Esophagus muscularis mucosa (tissue), 4 donors: ENCODE data around the gene SLCO2B1. TPM values are rescaled to one million over a fixed set of nuclear protein-coding genes. Genes with fewer than 3 reads are reported as not detected.

Experiments used
- DNase-seq: peaks from one replicate; pipeline ENCODE4 v3.0.0-alpha.2; 2017; ENCODE audit errors: extremely low spot score
- H3K27ac ChIP-seq, 4 donors: fragments of 200-600 bp; sonication (generic); replicated peaks in 1 of 4; 1 replicate in 3 of 4; 2 replicates in 1 of 4; pipeline ENCODE4 v1.5.1; 2016 to 2019; ENCODE audit warnings: mild to moderate bottlenecking in 1 of 4
- H3K27me3 ChIP-seq, 4 donors: fragments of 200-600 bp; sonication (generic); one replicate each; pipeline versions ENCODE4 v1.5.1 to v1.6.0; 2016 to 2019
- H3K36me3 ChIP-seq, 4 donors: fragments of 200-600 bp; sonication (generic); one replicate each; pipeline ENCODE4 v1.5.1; 2016 to 2019
- H3K4me1 ChIP-seq, 4 donors: fragments of 200-600 bp; sonication (generic); one replicate each; pipeline ENCODE4 v1.5.1; 2016 to 2019
- H3K4me3 ChIP-seq, 4 donors: fragments of 200-600 bp; sonication (generic); 1 replicate in 2 of 4; 2 replicates in 2 of 4; pipeline ENCODE4 v1.5.1; 2016 to 2019; ENCODE audit warnings: mild to moderate bottlenecking in 4 of 4, moderate library complexity in 1 of 4
- H3K9me3 ChIP-seq, 4 donors: fragments of 200-600 bp; sonication (generic); 1 replicate in 3 of 4; 2 replicates in 1 of 4; pipeline ENCODE4 v1.5.1; 2016 to 2019
- EP300 ChIP-seq: sonication (generic); formaldehyde crosslinking; IDR thresholded peaks from one replicate; pipeline ENCODE4 v1.6.1; 2017; ENCODE audit warnings: antibody characterized with exemption
- POLR2A ChIP-seq: fragments of 450-650 bp; IDR thresholded peaks from one replicate; pipeline ENCODE4 v1.6.1; 2017; ENCODE audit warnings: antibody characterized with exemption, moderate library complexity, mild to moderate bottlenecking, low read depth
- POLR2AphosphoS5 ChIP-seq, 2 donors: sonication (generic); formaldehyde crosslinking; IDR thresholded peaks; one replicate each; pipeline ENCODE4 v1.6.1; 2017; ENCODE audit warnings: antibody characterized with exemption in 2 of 2
- WGBS: methylation state at CpG from one replicate; pipeline ENCODE4 v1.1.5; 2018; 5-methylcytosine and 5-hydroxymethylcytosine counted together
- intact Hi-C: fragments of 100-400 bp; cut with DNase I; formaldehyde crosslinking; loops from one replicate; pipeline ENCODE4 v1.15.1; 2023
- total RNA-seq, 4 donors: library from RNA; depleted of rRNA; stranded (reverse); fragments of >200 nt; gene quantifications; one replicate each; pipeline versions ENCODE4 v1.1.0 to v1.2.1, GENCODE V29; 2016
- TF ChIP-seq, protein P1 (sequence below), 3 experiments: fragments of 200-600 bp in 2 of 3; fragments of 450-650 bp in 1 of 3; sonication (generic) in 2 of 3; IDR thresholded peaks; one replicate each; pipeline ENCODE4 v1.5.1; 2017 to 2019; ENCODE audit warnings: antibody characterized with exemption in 3 of 3, mild to moderate bottlenecking in 2 of 3, moderate library complexity in 1 of 3

The SLCO2B1 gene
- total RNA-seq, 4 donors from 2014 or later: 30.5 to 61.1 (median 33.0) TPM

DNA sequence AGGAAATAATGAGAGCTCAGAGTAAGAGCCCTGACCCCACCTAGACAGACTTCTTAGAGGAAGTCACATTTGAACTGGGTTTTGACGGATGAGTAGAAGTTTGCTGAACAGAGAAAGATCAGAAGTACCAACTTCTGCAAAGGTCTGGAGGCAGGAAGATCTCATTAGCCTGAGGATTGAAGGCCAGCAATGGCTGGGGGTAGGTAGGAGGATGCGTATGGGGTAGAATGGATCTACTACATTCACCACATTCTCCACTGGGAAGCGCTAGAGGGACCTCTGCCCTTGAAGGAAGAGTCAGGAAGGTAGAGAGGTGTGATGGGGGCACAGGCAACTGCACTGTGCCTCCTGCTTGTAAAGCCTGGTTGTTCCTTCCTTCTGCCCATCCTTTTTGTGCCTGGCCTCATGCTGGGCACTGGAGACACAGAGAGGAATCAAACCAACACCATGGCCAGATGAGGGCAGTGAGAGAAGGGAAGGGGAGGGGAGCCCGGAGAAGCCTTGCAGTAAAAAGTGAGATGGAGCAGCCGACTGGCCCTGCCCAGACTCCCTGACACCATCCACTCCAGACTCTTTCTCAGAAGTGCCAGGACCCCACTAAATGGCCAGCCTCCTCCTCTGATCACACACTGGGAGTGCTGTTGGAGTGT lies 94.6 kb downstream of the SLCO2B1 start:
- H3K36me3 ChIP-seq: no peaks in the 10 kb centered on the region
- H3K27ac ChIP-seq: no peak overlapping the region
- TF ChIP-seq EP300 (no peak), POLR2AphosphoS5 (IDR thresholded peaks at IDR 0.05) (no peak), POLR2A (no peak)
- TF ChIP-seq, protein P1, sequence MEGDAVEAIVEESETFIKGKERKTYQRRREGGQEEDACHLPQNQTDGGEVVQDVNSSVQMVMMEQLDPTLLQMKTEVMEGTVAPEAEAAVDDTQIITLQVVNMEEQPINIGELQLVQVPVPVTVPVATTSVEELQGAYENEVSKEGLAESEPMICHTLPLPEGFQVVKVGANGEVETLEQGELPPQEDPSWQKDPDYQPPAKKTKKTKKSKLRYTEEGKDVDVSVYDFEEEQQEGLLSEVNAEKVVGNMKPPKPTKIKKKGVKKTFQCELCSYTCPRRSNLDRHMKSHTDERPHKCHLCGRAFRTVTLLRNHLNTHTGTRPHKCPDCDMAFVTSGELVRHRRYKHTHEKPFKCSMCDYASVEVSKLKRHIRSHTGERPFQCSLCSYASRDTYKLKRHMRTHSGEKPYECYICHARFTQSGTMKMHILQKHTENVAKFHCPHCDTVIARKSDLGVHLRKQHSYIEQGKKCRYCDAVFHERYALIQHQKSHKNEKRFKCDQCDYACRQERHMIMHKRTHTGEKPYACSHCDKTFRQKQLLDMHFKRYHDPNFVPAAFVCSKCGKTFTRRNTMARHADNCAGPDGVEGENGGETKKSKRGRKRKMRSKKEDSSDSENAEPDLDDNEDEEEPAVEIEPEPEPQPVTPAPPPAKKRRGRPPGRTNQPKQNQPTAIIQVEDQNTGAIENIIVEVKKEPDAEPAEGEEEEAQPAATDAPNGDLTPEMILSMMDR (IDR thresholded peaks at IDR 0.05): no peak
- peaks cover 3 to 26% (median 20%) of the 10 kb centered on the region in 4 donors for H3K4me1 ChIP-seq
- no peaks in the 10 kb centered on the region for H3K9me3 ChIP-seq
- intact Hi-C loops: no loop called here
- H3K27me3 ChIP-seq: peaks cover 4 to 73% (median 21%) of the 10 kb centered on the region in 4 donors
- H3K4me3 ChIP-seq: no peak overlapping the region
- 84% methylated on average over 5 of the region's 5 CpGs for WGBS
- no peak for DNase-seq

DNA sequence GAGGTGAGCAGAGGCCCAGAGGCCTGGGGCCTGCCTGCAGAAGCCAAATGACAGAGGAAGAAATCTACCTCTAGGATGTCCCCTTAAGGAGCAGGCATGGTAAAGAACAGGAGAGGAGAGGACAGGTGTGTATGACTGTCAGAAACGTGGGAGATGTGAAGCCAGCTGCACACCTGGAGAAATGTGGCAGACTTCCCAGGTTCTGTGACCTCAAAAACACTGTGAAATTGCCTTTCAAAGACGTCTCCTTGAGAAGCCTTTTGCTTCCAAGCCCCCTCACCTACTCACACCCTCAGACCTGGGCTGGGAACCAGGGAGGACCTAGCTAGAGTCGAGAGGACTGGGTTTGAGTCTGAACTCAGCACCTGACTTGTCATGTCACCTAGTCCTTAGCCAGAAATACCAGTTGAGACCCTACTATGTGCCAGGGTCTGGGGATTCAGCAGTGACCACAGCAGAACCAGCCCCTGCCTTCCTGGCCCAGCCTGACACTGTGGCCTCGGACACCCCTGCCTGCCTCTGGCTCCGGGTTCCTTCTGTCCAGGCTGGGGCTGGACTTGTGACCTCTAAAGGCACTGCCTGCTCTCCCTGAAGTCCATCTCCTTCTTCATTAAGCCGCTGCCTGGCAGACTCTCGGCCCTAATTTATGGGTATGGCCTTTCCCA lies 95.2 kb downstream of the SLCO2B1 start:
- Histone ChIP-seq H3K9me3 (no peaks in the 10 kb centered on the region), H3K27me3 (peaks cover 0 to 73% (median 18%) of the 10 kb centered on the region in 4 donors), H3K4me3 (no peak overlapping the region), H3K4me1 (peaks cover 0 to 20% (median 13%) of the 10 kb centered on the region in 4 donors), H3K36me3 (no peaks in the 10 kb centered on the region), H3K27ac (no peak overlapping the region)
- TF ChIP-seq EP300 (no peak), POLR2AphosphoS5 (IDR thresholded peaks at IDR 0.05) (no peak), POLR2A (no peak)
- WGBS: 84% methylated on average over 7 of the region's 7 CpGs
- DNase-seq: no peak
- intact Hi-C loops: no loop called here

DNA sequence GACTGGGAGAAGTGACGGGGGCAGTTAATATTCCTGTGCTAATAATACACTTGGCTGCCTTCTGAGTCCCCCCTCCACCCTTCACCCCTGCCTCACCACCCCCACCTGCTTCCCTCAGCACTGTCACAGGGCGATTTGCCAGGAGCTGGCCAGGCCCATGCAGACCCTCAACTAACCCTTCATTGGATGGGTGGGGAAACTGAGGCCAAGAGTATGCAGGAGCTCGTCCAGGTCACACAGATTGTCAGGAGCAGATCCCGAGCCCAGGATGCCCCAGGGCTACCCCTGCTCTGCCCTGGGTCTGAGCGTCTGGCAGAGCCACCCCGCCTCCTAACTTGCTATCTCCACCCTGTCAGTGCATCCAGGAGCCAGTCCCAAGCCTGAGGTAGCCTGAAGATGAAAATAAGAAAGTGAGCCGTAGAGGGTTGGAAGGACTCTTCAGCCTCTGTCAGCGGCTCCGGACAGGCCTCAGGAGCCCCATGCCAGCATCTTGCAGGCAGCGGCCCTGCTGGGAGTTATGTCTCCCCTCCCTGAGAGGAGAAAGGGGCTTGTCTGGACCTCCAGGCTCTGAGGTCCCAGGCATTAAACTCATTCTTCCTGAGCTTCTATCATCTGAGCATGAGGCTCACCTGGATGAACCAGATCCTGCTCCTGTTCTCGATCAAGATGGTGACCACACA lies 95.9 kb downstream of the SLCO2B1 start:
- Histone ChIP-seq H3K36me3 (no peaks in the 10 kb centered on the region), H3K4me3 (no peak overlapping the region), H3K27me3 (peaks cover 0 to 73% (median 18%) of the 10 kb centered on the region in 4 donors), H3K4me1 (peaks cover 0 to 15% (median 9%) of the 10 kb centered on the region in 4 donors), H3K9me3 (no peaks in the 10 kb centered on the region), H3K27ac (no peak overlapping the region)
- TF ChIP-seq, protein P1 (IDR thresholded peaks at IDR 0.05): no peak
- TF ChIP-seq POLR2A: no peak
- TF ChIP-seq EP300: no peak
- TF ChIP-seq POLR2AphosphoS5 (IDR thresholded peaks at IDR 0.05): no peak
- 71% methylated on average over 2 of the region's 11 CpGs for WGBS
- DNase-seq: no peak
- intact Hi-C loops: no loop called here

DNA sequence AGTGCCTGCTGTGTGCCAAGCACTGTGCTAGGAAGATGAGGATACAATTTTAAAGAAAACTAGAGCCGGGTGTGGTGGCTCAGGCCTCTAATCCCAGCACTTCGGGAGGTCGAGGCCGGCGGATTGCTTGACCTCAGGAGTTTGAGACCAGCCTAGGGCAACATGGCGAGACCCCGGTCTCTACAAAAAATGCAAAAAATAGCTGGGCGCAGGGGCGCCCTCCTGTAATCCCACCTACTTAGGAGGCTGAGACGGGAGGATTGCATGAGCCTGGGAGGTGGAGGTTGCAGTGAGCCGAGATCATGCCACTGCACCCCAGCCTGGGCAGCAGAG lies 98.0 kb downstream of the SLCO2B1 start:
- TF ChIP-seq POLR2A (no peak), EP300 (no peak), POLR2AphosphoS5 (IDR thresholded peaks at IDR 0.05) (no peak)
- TF ChIP-seq, protein P1 (IDR thresholded peaks at IDR 0.05): no peak
- Histone ChIP-seq H3K27ac (no peak overlapping the region), H3K36me3 (no peaks in the 10 kb centered on the region), H3K9me3 (peaks cover 0 to 4% (median 0%) of the 10 kb centered on the region in 4 donors), H3K4me3 (no peak overlapping the region), H3K4me1 (peaks cover 0 to 7% (median 2%) of the 10 kb centered on the region in 4 donors), H3K27me3 (peaks cover 0 to 54% (median under 1%) of the 10 kb centered on the region in 4 donors)
- intact Hi-C loops: loop anchor here (1.0 to 2.0 kb wide), 2 partner anchors 109 to 226 kb away; no protein-coding TSS in a partner anchor
- no peak for DNase-seq
- 43% methylated on average over 11 of the region's 11 CpGs for WGBS

DNA sequence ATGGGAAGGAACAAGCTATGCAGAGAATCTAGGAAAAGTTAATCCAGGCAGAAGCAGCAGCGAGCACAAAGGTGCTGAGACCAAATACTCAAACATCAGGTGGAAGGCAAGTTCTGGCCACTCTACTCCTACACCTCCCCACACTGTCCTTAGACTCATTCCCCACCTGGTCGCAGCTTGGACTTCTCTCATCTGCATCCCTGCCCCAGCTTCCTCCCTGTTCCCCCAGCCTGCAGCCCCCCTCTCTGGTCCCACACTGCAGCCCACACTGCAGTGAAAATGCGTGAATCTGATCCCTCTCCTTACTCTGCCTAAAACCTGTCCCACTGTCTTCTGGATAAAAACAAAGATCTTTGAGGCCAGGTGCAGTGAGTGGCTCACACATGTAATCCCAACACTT lies 98.8 kb downstream of the SLCO2B1 start:
- Histone ChIP-seq H3K4me3 (no peak overlapping the region), H3K36me3 (no peaks in the 10 kb centered on the region), H3K4me1 (peaks cover 0 to 7% (median 2%) of the 10 kb centered on the region in 4 donors), H3K9me3 (peaks cover 0 to 4% (median 0%) of the 10 kb centered on the region in 4 donors), H3K27me3 (peaks cover 0 to 46% (median 0%) of the 10 kb centered on the region in 4 donors), H3K27ac (no peak overlapping the region)
- no peak for DNase-seq
- intact Hi-C loops: loop anchor here (2.0 kb wide), 1 partner anchor 227 kb away; no protein-coding TSS in a partner anchor
- TF ChIP-seq POLR2AphosphoS5 (IDR thresholded peaks at IDR 0.05): no peak
- no peak for TF ChIP-seq EP300
- TF ChIP-seq, protein P1 (IDR thresholded peaks at IDR 0.05): no peak
- TF ChIP-seq POLR2A: no peak
- 41% methylated on average over 3 of the region's 3 CpGs for WGBS
